Stomach (tissue), 4 donors: ENCODE measurements around the gene BIRC6.

Source experiments
- POLR2A ChIP-seq, 4 donors: fragments of 450-650 bp; IDR thresholded peaks; one replicate each; pipeline ENCODE4 v1.6.1; 2016; ENCODE audit warnings: antibody characterized with exemption in 4 of 4, control low read depth in 2 of 4, mild to moderate bottlenecking in 1 of 4, moderate library complexity in 1 of 4
- TF ChIP-seq, protein P1 (sequence below), 7 experiments: fragments of 450-650 bp in 4 of 7; fragments of 200-600 bp in 3 of 7; sonication (generic) in 3 of 7; IDR thresholded peaks; one replicate each; pipeline ENCODE4 v1.5.1; 2016 to 2019; ENCODE audit warnings: antibody characterized with exemption in 7 of 7, control low read depth in 2 of 7, mild to moderate bottlenecking in 1 of 7

- TF ChIP-seq, protein P1, sequence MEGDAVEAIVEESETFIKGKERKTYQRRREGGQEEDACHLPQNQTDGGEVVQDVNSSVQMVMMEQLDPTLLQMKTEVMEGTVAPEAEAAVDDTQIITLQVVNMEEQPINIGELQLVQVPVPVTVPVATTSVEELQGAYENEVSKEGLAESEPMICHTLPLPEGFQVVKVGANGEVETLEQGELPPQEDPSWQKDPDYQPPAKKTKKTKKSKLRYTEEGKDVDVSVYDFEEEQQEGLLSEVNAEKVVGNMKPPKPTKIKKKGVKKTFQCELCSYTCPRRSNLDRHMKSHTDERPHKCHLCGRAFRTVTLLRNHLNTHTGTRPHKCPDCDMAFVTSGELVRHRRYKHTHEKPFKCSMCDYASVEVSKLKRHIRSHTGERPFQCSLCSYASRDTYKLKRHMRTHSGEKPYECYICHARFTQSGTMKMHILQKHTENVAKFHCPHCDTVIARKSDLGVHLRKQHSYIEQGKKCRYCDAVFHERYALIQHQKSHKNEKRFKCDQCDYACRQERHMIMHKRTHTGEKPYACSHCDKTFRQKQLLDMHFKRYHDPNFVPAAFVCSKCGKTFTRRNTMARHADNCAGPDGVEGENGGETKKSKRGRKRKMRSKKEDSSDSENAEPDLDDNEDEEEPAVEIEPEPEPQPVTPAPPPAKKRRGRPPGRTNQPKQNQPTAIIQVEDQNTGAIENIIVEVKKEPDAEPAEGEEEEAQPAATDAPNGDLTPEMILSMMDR (IDR thresholded peaks at IDR 0.05) = no peak
- no peak for TF ChIP-seq POLR2A (IDR thresholded peaks at IDR 0.05)
These were observed 311.4 kb downstream of the BIRC6 start for GRCh38 chr2:32668254-32668653.
